ENCODE results near the gene HOXC6. TPM values are rescaled to one million over a fixed set of nuclear protein-coding genes. Genes with fewer than 3 reads are reported as not detected.

The HOXC6 gene
- total RNA-seq, 1 donor from 2014 or later = 0.26 TPM

DNA sequence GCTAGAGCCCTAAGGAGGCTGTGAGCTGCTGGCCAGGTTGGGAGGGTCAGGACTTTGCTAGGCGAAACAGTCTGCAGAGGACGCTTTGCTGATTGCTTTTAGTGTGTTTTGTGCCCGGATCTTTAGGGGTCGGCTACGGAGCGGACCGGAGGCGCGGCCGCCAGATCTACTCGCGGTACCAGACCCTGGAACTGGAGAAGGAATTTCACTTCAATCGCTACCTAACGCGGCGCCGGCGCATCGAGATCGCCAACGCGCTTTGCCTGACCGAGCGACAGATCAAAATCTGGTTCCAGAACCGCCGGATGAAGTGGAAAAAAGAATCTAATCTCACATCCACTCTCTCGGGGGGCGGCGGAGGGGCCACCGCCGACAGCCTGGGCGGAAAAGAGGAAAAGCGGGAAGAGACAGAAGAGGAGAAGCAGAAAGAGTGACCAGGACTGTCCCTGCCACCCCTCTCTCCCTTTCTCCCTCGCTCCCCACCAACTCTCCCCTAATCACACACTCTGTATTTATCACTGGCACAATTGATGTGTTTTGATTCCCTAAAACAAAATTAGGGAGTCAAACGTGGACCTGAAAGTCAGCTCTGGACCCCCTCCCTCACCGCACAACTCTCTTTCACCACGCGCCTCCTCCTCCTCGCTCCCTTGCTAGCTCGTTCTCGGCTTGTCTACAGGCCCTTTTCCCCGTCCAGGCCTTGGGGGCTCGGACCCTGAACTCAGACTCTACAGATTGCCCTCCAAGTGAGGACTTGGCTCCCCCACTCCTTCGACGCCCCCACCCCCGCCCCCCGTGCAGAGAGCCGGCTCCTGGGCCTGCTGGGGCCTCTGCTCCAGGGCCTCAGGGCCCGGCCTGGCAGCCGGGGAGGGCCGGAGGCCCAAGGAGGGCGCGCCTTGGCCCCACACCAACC lies 1.5 kb downstream of the HOXC6 start:
- no peak for DNase-seq (ENCODE audit: low spot score)

DNA sequence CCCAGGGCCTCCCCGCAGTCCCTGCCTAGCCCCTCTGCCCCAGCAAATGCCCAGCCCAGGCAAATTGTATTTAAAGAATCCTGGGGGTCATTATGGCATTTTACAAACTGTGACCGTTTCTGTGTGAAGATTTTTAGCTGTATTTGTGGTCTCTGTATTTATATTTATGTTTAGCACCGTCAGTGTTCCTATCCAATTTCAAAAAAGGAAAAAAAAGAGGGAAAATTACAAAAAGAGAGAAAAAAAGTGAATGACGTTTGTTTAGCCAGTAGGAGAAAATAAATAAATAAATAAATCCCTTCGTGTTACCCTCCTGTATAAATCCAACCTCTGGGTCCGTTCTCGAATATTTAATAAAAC lies 2.2 kb downstream of the HOXC6 start:
- DNase-seq (ENCODE audit: low spot score) = no peak

DNA sequence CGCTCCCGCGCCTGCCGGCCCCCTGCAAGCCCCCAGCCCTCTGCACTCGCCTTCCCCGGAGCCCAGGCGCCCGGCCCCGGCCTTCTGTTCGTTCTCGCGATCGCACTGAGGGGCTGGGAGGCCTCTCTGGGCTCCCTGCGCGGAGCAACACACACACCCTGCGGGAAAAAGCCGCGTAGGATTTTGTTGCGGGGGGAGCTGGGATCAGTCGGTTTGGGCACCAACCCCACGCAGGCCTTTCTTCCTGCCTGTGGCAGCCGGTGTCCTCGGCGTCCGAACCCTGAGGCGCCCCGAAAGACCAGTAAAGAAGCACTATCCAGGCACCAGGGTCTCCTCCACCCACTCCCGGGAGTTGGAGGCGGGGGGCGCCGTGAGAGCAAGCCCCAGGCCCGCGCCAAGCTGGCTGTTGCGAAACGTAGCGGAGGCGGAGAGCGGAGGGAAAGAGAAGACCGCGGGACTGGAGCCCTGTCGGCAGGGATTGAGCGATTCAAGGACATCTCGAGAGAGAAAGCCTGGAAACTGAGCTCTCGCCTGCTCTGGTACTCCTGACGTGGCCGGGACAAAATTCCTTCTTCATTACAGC lies 2.7 kb downstream of the HOXC6 start:
- DNase-seq (ENCODE audit: low spot score) = no peak

DNA sequence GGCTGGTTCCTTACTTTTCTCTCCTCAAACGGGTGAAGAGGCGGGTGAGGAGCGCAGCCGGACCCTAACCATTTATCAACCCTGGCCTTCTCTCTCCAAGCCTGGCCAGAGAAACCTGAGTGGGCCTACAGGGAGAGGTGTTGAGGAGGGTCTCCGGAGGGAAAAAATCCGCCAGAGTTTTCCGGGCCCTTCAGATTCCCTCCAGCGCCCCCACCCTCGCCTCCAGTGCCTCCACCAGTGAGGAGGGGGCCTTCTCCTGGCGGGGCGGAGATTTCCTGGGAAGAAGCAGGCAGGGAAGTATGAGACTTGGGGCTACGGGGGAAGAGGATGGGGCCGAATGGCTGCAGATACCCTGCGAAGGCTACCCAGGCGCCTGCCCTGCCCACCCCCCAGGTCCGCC lies 3.2 kb downstream of the HOXC6 start:
- no peak for DNase-seq (ENCODE audit: low spot score)

DNA sequence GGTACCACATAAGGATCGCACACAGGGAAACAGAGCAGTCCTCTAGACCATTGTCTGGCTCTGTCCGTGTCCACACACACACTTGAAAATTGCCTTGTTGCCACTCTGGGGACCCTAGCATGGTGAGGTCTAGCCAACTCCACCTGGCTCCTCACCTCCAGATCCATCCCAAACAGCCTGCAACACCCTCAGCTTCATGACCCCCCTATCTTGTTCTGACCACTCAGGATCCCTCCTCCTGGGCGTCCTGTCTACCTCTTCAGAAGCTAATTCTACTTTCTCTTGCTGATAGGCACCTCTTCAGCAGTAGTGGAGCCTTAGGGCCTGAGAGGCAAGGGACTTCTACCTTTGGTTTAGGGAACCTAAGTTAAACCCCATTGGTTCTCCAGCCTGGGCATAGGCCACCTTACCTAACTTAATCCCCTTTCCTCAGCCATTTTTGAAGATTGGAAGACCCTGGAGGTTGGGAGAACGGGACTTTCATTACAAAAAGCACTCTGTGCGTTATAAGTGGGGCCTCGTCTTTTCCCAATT lies 3.9 kb downstream of the HOXC6 start:
- no peak for DNase-seq (ENCODE audit: low spot score)

DNA sequence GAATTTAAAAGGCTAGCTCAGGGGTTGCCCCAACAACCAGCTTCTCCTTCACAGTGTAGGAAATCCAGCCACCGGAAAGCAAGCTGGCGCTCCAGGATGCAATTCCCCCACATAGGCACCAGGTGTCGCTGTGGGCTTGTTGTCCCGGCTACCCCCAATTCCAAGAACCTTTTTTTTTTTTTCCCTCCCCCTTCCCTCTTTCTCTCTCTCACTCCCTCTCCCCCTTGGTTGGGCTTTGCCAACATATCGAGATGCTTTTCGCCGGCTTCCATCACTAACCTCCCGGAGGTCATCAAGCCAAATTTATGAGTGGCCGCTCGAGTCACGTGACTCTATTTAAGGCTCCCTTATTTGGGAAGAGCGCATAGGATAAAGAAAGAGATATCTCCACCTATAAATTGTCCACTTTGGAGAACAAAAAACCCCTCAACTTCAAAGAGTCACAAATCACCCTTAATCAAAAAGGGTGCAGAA lies 4.4 kb downstream of the HOXC6 start, which contains the start of gene HOXC5:
HOXC5 (plus strand) TSS at position 424 of the 474 bp plus-strand sequence. CDS start 73 bp downstream, outside the sequence.
- DNase-seq (ENCODE audit: low spot score) = peak; percentile 64

DNA sequence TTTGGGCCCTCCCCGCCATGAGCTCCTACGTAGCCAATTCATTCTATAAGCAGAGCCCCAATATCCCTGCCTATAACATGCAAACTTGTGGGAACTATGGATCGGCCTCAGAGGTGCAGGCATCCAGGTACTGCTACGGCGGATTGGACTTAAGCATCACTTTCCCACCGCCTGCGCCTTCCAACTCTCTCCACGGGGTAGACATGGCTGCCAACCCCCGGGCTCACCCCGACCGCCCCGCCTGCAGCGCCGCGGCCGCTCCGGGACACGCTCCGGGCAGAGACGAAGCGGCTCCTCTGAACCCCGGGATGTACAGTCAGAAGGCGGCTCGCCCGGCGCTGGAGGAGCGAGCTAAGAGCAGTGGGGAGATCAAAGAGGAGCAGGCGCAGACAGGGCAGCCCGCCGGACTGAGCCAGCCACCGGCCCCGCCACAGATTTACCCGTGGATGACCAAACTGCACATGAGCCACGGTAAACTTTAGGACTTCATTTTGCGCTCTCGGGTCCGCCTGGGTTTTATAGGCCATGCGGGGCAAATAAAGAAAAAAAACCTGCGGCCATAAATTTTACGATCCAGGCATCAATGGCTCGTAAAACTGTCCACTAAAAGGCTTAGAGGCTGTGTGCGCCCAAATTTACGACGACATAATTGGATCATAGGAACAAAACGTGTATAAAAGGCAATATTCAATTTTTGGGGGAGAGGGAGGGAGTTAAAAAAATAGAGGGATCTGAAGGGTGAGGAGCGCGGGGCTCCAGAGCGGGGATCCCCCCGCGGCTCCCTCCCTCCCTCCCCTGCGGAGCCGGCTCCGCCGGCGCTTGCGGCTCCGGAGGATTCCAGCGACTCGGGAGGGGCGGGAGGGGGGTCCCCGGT lies 5.1 kb downstream of the HOXC6 start:
- DNase-seq (ENCODE audit: low spot score) = no peak

DNA sequence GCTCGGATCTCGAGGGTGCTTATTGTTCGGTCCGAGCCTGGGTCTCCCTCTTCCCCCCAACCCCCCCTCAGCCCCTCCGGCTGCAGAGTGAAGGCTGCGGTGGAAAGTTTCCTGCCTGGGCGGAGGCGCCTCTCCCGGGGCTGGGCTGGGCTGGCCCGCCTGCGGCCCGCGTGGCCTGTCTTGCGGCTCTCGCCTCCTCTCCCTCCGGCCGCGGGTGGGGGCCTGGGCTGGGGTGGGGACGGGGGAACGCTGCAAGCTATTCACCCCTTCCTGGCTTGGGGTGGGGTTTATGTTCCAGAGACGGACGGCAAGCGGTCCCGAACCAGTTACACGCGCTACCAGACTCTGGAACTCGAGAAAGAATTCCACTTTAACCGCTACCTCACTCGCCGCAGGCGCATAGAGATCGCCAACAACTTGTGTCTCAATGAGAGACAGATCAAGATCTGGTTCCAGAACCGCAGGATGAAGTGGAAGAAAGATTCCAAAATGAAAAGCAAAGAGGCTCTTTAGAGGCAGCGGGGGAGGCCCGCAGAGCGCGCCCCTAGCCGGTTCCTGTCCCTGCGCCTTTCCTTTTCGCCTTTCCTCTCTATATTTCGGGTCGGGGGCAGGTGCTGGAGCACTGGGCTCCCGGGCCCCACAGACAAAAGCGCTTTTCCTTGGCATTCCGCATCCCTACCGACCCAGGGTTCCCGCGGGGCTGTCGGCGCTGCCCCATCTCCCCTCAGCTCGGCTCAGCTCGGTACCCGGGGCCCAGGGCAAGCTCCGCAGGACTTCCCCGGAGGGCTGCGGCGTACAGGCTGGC lies 5.9 kb downstream of the HOXC6 start:
- no peak for DNase-seq (ENCODE audit: low spot score)

DNA sequence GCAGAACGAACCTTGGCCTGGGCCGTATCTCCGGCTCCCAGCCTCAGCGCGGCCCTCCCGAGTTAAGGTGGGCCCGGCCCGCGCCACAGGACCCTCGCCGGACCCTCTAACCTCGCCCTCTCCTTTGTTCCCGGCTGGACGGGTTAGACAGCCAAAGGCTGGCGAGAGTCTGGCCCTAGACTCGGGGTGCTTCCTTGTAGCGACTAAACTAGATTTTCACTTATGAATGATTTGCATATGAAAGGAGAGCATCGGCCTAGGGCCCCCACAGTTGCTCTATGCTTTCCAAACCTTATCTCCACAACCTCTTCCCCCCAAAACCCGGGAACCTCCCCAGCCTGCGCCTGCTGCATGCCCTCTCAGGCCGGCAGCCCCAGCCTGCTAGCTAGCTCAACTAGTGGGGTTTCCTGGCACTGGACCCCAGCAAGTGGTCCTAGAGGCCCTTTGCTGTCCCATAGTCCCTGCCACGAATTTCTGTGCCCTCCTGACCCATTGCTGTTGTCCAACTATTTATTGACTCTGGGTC lies 6.6 kb downstream of the HOXC6 start:
- no peak for DNase-seq (ENCODE audit: low spot score)

DNA sequence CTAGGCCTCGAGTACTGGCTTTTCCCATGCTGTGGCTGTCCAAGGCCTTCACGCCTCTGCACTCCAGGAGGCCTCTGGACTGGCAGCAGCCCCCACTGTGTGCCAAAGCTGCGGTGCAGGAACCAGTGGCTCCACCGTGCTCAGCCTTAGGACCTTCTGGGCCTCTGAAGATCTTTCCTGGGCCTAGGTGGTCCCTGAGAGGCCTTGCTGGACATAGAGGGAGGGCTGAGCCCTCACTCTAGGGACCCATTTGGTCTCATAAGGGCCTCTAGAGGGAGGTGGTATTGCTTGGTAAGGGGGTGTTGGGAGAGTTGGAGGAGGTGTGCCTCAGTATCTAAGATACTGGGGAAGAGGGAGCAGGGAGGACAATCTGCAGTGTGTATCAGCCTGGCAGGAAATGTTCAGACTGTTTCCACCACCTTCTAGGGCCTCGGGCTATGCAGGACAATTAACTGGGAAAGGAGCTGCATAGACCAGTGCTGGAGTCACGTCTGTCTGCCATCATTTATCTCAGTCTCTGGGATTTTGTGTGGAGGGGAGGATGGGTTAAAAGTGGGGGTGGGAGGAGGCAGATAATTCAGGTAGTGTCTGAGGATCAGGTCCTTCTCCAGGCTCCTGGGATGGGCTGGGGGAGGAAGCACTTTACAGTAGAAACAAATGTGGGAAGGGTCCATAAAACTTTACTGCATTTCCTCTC lies 7.5 kb downstream of the HOXC6 start:
- no peak for DNase-seq (ENCODE audit: low spot score)

DNA sequence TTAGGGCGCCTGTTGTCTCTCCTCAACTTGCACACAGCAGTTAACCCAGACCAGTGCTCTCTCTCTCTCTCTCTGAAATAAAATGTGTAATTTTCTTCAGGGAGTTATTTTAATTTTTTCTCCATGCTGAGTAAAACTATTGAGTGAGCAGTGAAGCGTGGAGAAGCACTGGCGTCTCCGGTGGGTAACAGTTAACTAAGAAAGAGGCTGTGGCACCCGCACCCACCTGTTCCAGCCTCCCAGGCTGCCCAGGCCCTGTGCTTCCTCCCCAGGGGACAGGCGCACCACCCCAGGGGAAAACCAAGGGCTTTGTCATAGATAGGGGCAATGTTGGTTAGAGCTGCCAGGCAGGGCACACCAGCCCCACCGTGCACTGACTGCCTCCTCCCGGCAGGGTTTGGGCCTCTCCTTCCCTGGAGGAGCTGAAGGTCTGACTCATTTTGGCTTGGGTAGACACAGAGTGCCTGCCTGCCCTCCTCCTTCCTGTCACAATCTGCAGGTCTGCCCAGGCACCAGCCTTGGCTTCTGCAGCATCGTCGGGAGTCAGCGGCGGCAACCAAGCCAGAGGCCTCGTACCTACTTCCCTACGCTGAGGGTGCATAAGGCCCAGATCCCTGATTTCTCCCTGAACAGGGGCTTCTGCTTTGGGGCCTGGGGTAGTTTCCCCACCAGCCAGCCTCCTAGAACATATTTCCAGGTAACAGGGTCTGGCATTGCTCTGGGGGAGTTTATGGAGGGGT lies 8.6 kb downstream of the HOXC6 start:
- no peak for DNase-seq (ENCODE audit: low spot score)

DNA sequence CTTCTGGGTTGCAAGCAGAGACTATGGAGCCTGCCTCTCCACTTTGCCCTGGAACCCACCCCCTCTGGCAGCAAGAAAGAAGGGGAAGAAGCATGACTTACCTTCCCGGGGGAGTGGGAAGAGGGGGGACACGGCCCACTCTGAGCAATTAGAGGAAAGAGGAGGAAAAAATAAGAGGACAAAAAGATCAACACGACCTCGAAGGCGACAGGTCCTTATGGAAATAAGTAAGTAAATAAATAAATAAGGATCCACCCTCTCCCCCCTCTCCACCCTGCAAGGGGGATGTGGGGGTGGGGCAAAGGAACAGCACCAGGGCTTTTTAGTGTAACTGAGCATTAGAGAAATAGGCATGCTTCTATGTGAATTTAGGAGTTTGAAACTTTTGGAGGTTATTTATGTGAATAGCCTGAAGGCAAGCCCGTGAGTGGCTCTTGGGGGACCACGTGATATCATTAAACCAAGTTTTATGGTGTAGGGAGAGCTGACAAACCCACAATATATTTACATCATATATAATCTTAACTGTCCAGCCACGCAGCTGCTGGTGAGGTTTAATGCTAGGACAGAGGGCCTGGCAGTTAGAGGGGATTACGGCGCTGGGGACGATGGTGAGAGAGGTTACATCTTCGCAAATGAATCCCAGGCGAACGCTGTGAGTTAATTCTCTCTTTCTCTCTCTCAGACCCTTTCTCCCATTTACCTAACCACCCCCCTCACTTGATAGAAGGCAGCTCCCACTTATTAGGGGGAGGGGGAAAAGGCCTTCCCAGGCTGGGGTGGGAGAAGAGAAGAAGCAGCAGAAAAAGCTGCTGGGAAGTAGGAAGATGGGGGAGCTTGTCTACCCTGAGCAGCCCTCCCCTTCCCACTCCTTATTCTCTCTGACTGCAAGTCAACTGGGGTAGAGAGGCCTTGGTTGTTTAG lies 9.4 kb downstream of the HOXC6 start:
- no peak for DNase-seq (ENCODE audit: low spot score)

DNA sequence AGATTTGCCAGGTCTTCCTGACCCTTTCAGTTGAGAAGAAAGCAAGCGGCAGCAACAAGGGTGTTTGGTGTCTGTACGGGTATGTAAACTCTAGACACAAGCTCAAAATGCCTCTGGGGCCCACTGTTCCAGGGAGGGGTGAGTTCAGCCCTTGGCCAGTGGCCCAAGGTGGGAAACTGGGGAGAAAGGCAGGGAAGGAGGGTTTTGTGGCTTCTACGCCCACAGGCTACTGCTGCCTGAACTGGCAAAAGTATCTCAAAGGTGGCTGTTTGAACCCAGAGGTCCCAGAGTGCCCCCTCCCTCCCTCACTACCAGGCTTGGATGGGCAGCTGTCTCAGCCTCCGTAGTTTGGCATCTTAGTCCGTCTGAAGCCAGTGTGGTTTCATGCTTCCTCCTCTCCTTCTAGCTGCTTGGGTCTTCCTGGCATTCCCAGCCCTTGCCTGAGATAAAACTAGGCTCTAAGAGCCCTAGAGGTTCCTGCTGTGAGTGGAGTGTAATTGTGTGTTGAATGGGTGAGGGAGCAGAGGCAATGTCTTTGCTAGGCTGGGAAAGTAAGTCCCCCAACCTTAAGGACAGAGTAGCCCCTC lies 10.1 kb downstream of the HOXC6 start:
- no peak for DNase-seq (ENCODE audit: low spot score)

DNA sequence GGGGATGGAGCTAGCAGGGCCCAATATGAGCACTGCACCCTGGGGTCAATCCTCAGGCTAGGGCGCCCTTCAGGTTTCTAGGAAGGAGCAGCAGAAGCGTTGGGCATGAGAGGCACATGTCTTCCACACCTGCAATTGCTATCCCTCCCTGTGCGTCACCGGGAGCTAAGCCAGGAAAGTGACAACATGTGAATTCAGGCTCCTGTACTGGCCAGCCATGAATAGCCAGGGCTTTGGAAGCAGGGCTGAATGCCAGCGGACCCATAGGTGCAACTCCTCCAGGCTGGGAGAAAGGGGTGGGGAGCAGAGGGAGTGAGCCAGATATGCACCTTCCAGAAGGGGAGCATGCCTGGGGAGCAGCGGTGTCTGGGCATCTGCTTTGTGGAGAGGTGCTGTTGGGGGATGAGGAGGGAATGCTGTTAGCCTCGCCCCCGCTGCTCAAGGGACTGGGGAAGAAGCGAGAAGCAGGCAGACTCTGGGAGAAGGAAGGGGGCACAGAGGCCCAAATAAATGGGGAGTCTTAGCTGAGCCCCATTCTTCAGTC lies 10.7 kb downstream of the HOXC6 start:
- DNase-seq (ENCODE audit: low spot score) = no peak

DNA sequence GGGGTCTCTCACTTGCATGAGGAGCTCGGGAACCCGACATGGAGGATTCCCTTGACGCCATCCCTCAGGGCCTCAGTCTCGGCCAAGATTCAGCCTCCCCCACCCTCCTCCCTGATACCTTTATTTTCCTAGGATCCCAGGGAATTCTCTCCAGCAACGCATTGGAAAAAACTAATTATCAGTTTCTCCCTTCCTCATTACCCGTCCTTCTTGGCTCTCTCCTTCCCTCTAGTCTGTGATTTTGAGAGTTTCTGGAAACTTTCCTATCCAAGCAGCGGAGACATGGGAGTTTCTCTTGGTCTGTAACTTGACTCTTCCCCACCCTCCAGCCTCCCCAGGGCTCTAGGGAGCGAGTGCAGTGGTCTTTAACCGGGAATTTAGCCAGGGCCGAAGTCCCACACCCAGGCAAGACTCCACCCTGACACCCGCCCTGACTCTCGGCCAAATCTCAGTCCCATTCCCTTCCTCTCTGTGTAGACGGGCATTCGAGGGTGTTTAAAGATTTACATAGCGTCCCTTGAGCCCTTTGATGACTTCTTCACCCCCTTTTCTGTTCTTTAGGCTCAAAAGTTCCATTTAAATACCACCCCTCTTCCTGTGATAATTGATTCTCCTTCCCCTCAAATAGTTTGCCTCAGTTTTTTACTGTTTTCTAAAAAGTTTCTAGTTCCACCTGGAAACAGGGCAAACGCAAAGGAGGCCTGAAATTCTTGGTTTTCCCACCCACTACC lies 11.3 kb downstream of the HOXC6 start:
- no peak for DNase-seq (ENCODE audit: low spot score)

DNA sequence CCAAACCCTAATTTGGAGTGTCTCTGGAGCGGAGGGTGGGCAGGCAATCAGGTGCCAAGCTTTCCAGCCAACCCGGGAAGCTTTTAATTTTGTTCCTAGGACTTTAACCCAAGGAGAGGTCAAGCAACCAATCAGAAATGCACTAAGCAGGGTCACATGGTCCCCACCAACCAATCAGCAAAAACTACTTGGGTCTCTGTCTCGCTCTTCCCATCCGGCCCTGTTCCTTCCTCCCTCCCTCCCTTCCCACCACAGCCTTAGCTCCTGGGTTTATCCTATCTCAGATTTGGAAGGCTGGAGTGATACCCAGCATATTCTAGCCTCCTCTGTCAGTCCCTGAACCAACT lies 11.9 kb downstream of the HOXC6 start:
- DNase-seq (ENCODE audit: low spot score) = no peak

DNA sequence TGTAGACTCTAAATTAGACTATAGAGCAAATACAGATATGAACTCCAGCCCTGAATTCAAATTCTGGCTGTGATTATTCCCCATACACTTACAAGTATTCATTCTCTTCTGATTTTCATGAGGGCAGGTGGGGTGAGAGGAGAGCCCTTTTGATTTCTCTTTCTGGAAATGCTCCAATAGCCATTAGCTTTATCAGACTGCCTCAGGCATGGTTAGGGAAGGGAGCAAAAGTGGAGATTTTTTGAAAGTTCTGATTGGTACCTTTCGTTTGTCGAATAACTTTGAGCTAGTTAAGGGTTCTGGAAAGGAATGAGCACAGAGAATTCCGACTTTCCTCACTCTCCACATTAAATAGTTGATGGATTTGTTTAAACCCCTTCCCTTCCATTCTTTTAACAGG lies 12.4 kb downstream of the HOXC6 start:
- DNase-seq (ENCODE audit: low spot score) = no peak
